Mesangial cell (primary cell): Measurements from ENCODE around the gene UBE4B. TPM values are rescaled to one million over a fixed set of nuclear protein-coding genes. Genes with fewer than 3 reads are reported as not detected.

Experiments
- total RNA-seq: library from RNA; depleted of rRNA; stranded (reverse); fragments of >200 nt; gene quantifications from 2 replicates; pipeline ENCODE4 v1.2.3, GENCODE V29; 2015

UBE4B gene
- 30.6 and 35.7 TPM in 2 replicates for total RNA-seq

GRCh38 chr1:10032590-10033358 lies at the start of gene UBE4B:
Gene UBE4B, plus strand, starts transcription at chr1:10032958. Its CDS starts 713 bp downstream, at chr1:10033671.

GRCh38 chr1:9996624-9997582 lies 35.9 kb upstream of the UBE4B start, which contains the start of gene RBP7:
Gene RBP7, plus strand, starts transcription at chr1:9997228. Its CDS starts 31 bp downstream, at chr1:9997259.

GRCh38 chr1:10209905-10210810 lies 177.4 kb downstream of the UBE4B start, which contains the start of gene KIF1B:
Gene KIF1B, plus strand, starts transcription at chr1:10210570. Its CDS starts 21,759 bp downstream, at chr1:10232329.

Other genes starting within 250 kb of the UBE4B start
- gene CLSTN1, start 209.0 kb upstream of the UBE4B start, total RNA-seq = 106 and 128 TPM in 2 replicates
- gene CTNNBIP1, start 122.7 kb upstream of the UBE4B start, total RNA-seq = 25.9 and 37.1 TPM in 2 replicates
- 5.5 and 13.9 TPM in 2 replicates for gene LZIC, start 89.6 kb upstream of the UBE4B start, total RNA-seq
- gene NMNAT1, start 89.5 kb upstream of the UBE4B start, total RNA-seq = 3.7 and 6.6 TPM in 2 replicates
- gene RBP7, start 35.7 kb upstream of the UBE4B start, total RNA-seq = 1.6 and 5.4 TPM in 2 replicates
- gene KIF1B, start 177.6 kb downstream of the UBE4B start, total RNA-seq = 19.2 and 26.1 TPM in 2 replicates